Measurements from ENCODE around the gene CDK1.
"Not testable (repeated sequence)": the region's sequence is repeated elsewhere in the genome, so short reads cannot be mapped to it uniquely, and the experiment has no call there.

CDK1 gene

GRCh38 chr10:60834401-60834800 lies 56.1 kb downstream of the CDK1 start:
- no peak for TF ChIP-seq ZFX (IDR thresholded peaks at IDR 0.05)
- H3K27ac ChIP-seq = no peak overlapping the region

- TF ChIP-seq, protein P1, sequence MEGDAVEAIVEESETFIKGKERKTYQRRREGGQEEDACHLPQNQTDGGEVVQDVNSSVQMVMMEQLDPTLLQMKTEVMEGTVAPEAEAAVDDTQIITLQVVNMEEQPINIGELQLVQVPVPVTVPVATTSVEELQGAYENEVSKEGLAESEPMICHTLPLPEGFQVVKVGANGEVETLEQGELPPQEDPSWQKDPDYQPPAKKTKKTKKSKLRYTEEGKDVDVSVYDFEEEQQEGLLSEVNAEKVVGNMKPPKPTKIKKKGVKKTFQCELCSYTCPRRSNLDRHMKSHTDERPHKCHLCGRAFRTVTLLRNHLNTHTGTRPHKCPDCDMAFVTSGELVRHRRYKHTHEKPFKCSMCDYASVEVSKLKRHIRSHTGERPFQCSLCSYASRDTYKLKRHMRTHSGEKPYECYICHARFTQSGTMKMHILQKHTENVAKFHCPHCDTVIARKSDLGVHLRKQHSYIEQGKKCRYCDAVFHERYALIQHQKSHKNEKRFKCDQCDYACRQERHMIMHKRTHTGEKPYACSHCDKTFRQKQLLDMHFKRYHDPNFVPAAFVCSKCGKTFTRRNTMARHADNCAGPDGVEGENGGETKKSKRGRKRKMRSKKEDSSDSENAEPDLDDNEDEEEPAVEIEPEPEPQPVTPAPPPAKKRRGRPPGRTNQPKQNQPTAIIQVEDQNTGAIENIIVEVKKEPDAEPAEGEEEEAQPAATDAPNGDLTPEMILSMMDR (conservative IDR thresholded peaks at IDR 0.05) = no peak
- TF ChIP-seq ZFX (IDR thresholded peaks at IDR 0.05) = no peak
- H3K27ac ChIP-seq = no peak overlapping the region
Measured at GRCh38 chr10:60835049-60835448, 56.8 kb downstream of the CDK1 start.

DNA sequence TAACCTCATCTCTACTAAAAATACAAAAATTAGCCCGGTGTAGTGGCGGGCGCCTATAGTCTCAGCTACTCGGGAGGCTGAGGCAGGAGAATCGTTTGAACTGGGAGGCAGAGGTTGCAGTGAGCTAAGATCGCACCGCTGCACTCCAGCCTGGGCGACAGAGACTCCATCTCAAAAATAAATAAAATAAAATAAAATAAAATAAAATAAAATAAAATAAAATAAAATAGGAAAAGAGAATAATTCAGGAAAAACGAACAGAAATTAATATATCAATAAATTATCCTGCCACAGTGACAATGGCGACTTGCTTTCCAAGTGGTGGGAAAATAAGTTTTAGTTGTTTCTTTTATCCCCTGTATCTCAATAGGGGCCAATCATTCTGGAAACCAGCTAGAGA lies 62.9 kb downstream of the CDK1 start:
- not testable (repeated sequence) for H3K27ac ChIP-seq

DNA sequence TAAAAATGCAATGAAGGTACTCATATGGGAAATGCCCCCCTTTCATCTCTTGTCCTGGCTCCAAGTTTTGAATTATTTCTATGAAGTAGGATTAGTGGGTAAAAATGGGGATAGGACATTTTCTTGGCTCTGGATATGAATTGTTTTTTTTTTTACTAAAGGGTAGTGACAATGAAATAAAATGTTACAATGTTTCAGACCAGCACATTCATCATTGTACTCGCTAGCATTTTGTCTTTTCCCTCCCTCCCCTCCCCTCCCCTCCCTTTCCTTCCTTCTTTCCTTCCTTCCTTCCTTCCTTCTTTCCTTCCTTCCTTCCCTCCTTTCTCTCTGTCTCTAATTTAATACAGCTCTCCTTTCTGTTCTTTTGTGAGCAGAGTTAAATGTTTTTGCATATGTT lies 64.4 kb downstream of the CDK1 start:
- H3K27ac ChIP-seq = no peak overlapping the region
- no peak for TF ChIP-seq ZFX (IDR thresholded peaks at IDR 0.05)
- TF ChIP-seq, protein P1 (conservative IDR thresholded peaks at IDR 0.05) = no peak

Data from C4-2B (cell line).